Jurkat, Clone E6-1 (cell line): ENCODE data around the gene ASB18. TPM values are rescaled to one million over a fixed set of nuclear protein-coding genes. Genes with fewer than 3 reads are reported as not detected.

ENCODE experiments used
- DNase-seq: peaks from one replicate; pipeline ENCODE4 v3.0.0-alpha.2; 2011; ENCODE audit warnings: low read depth, low spot score
- H3K4me3 ChIP-seq: 2 replicates; pipeline ENCODE4 v1.5.1; 2011; ENCODE audit warnings: mild to moderate bottlenecking, low read length, control low read depth, moderate library complexity
- polyA plus RNA-seq: library from polyadenylated mRNA; unstranded; fragments of >200 nt; gene quantifications from one replicate; pipeline ENCODE4 v1.2.1, GENCODE V29; 2012; ENCODE audit warnings: missing spikeins; ENCODE audit not compliant: insufficient read length, insufficient read depth

The ASB18 gene
- not detected for polyA plus RNA-seq

GRCh38 chr2:236264256-236264655, at the start of gene ASB18:
ASB18 (minus strand) TSS chr2:236264406; CDS start chr2:236264345, 61 bp downstream.
- no peak within 1 kb of the TSS for H3K4me3 ChIP-seq

GRCh38 chr2:236311286-236311685, 47.1 kb upstream of the ASB18 start:
- H3K4me3 ChIP-seq = no peak overlapping the region
- DNase-seq = no peak

More at GRCh38 chr2:236264256-236264655, at the start of gene ASB18:
- no peak for DNase-seq

GRCh38 chr2:236309669-236310029, 45.4 kb upstream of the ASB18 start:
- H3K4me3 ChIP-seq = no peak overlapping the region

GRCh38 chr2:236308855-236309668, 44.9 kb upstream of the ASB18 start:
- no peak overlapping the region for H3K4me3 ChIP-seq
- DNase-seq = no peak

More at GRCh38 chr2:236309669-236310029, 45.4 kb upstream of the ASB18 start:
- no peak for DNase-seq

- H3K4me3 ChIP-seq = no peak overlapping the region
- no peak for DNase-seq
Observed at GRCh38 chr2:236307641-236308040, 43.4 kb upstream of the ASB18 start.

GRCh38 chr2:236306825-236307540, 42.8 kb upstream of the ASB18 start:
- DNase-seq = no peak
- no peak overlapping the region for H3K4me3 ChIP-seq

GRCh38 chr2:236305964-236306605, 41.9 kb upstream of the ASB18 start:
- no peak overlapping the region for H3K4me3 ChIP-seq
- no peak for DNase-seq

- H3K4me3 ChIP-seq = no peak overlapping the region
- no peak for DNase-seq
Observed at GRCh38 chr2:236305531-236305930, 41.3 kb upstream of the ASB18 start.

- DNase-seq = no peak
- no peak overlapping the region for H3K4me3 ChIP-seq
Observed at GRCh38 chr2:236303935-236304334, 39.7 kb upstream of the ASB18 start.

GRCh38 chr2:236302555-236302954, 38.3 kb upstream of the ASB18 start:
- no peak overlapping the region for H3K4me3 ChIP-seq

GRCh38 chr2:236298924-236299475, 34.8 kb upstream of the ASB18 start:
- H3K4me3 ChIP-seq = no peak overlapping the region
- DNase-seq = no peak

More at GRCh38 chr2:236302555-236302954, 38.3 kb upstream of the ASB18 start:
- DNase-seq = no peak

- DNase-seq = no peak
- H3K4me3 ChIP-seq = no peak overlapping the region
Observed at GRCh38 chr2:236295481-236295880, 31.3 kb upstream of the ASB18 start.

GRCh38 chr2:236294647-236295046, 30.4 kb upstream of the ASB18 start:
- H3K4me3 ChIP-seq = no peak overlapping the region
- no peak for DNase-seq

GRCh38 chr2:236293241-236293810, 29.1 kb upstream of the ASB18 start:
- no peak for DNase-seq
- no peak overlapping the region for H3K4me3 ChIP-seq

GRCh38 chr2:236291911-236292310, 27.7 kb upstream of the ASB18 start:
- no peak overlapping the region for H3K4me3 ChIP-seq
- no peak for DNase-seq

GRCh38 chr2:236291476-236291875, 27.3 kb upstream of the ASB18 start:
- H3K4me3 ChIP-seq = no peak overlapping the region
- DNase-seq = no peak

- DNase-seq = no peak
- H3K4me3 ChIP-seq = no peak overlapping the region
Observed at GRCh38 chr2:236290742-236291425, 26.7 kb upstream of the ASB18 start.

- H3K4me3 ChIP-seq = no peak overlapping the region
- DNase-seq = no peak
Observed at GRCh38 chr2:236289766-236290462, 25.7 kb upstream of the ASB18 start.
